CD4-positive, alpha-beta T cell (primary cell): Measurements from ENCODE around the gene SELP. TPM values are rescaled to one million over a fixed set of nuclear protein-coding genes. Genes with fewer than 3 reads are reported as not detected.

ENCODE experiments used
- ATAC-seq: fragments of 200-7000 bp; cut with Tn5 transposase; one replicate; pipeline ENCODE4 v1.10.0; 2022; ENCODE audit warnings: mild to moderate bottlenecking; ENCODE audit not compliant: poor library complexity
- CTCF ChIA-PET: fragments of 350-600 bp; sonication (Branson Sonifier 250); formaldehyde crosslinking; loops from one replicate; lab custom pipeline; 2021; ENCODE audit warnings: antibody characterized with exemption, inconsistent platforms; lab: Charles Lee
- POLR2A ChIA-PET: fragments of 350-600 bp; sonication (Branson Sonifier 250); formaldehyde crosslinking; loops from one replicate; lab custom pipeline; 2021; ENCODE audit warnings: antibody characterized with exemption, inconsistent platforms; lab: Charles Lee
- DNase-seq, 14 experiments: peaks; one replicate each; pipeline ENCODE4 v3.0.0-alpha.2; 2013 to 2020; ENCODE audit warnings: mixed read lengths in 2 of 14
- H3K27ac ChIP-seq, 2 donors: one replicate each; pipeline versions ENCODE4 v1.5.1 to v1.7.0; 2013; ENCODE audit warnings: low read length in 2 of 2, low read depth in 1 of 2, mild to moderate bottlenecking in 1 of 2
- H3K27me3 ChIP-seq, 2 experiments: 1 replicate in 1 of 2; 2 replicates in 1 of 2; pipeline versions ENCODE4 v1.6.1 to v1.7.0; 2013; ENCODE audit warnings: low read length in 2 of 2, control low read depth in 1 of 2, mild to moderate bottlenecking in 1 of 2, moderate library complexity in 1 of 2; ENCODE audit not compliant: insufficient read depth in 2 of 2, control insufficient read depth in 1 of 2
- H3K36me3 ChIP-seq: one replicate; pipeline ENCODE4 v1.6.1; 2013; ENCODE audit warnings: low read length, control low read depth; ENCODE audit not compliant: insufficient read depth
- H3K4me1 ChIP-seq: one replicate; pipeline ENCODE4 v1.6.1; 2013; ENCODE audit warnings: low read length, control low read depth; ENCODE audit not compliant: insufficient read depth
- H3K4me3 ChIP-seq: one replicate; pipeline ENCODE4 v1.5.1; 2013; ENCODE audit warnings: mild to moderate bottlenecking, low read length, moderate library complexity
- H3K9me3 ChIP-seq, 2 experiments: 1 replicate in 1 of 2; 2 replicates in 1 of 2; pipeline versions ENCODE4 v1.6.1 to v1.7.0; 2013; ENCODE audit warnings: low read length in 2 of 2, mild to moderate bottlenecking in 2 of 2, control low read depth in 1 of 2, moderate library complexity in 1 of 2; ENCODE audit not compliant: control insufficient read depth in 1 of 2, insufficient read depth in 1 of 2
- H3K27ac Mint-ChIP-seq: one replicate; pipeline ENCODE4 v1.8.0; 2020; ENCODE audit warnings: mixed read lengths
- H3K27me3 Mint-ChIP-seq: one replicate; pipeline ENCODE4 v1.8.0; 2021; ENCODE audit warnings: mixed read lengths
- H3K36me3 Mint-ChIP-seq: one replicate; pipeline ENCODE4 v1.8.0; 2021; ENCODE audit warnings: low read depth, mixed read lengths
- H3K4me1 Mint-ChIP-seq: one replicate; pipeline ENCODE4 v1.8.0; 2021; ENCODE audit warnings: low read depth, mixed read lengths
- H3K4me3 Mint-ChIP-seq: one replicate; pipeline ENCODE4 v1.8.0; 2020; ENCODE audit warnings: mild to moderate bottlenecking, mixed read lengths
- H3K9me3 Mint-ChIP-seq: one replicate; pipeline ENCODE4 v1.8.0; 2020; ENCODE audit warnings: mixed read lengths
- CTCF ChIP-seq: fragments of 200-600 bp; IDR thresholded peaks from one replicate; pipeline ENCODE4 v1.8.0; 2022; ENCODE audit warnings: antibody characterized with exemption, mild to moderate bottlenecking
- intact Hi-C, 2 experiments: fragments of 100-400 bp; cut with DNase I in 1 of 2; cut with micrococcal nuclease in 1 of 2; formaldehyde crosslinking; loops; one replicate each; pipeline versions ENCODE4 v1.15.1 to v1.9.0; 2023 to 2025; cut with DNase I, micrococcal nuclease
- total RNA-seq, 174 experiments: library from RNA in 2 of 174; stranded (reverse) in 2 of 174; gene quantifications; one replicate each; pipeline ENCODE4 v1.2.3 and lab custom pipeline; 2021 to 2026

The SELP gene
- total RNA-seq, 2 experiments from 2014 or later = 1.3 to 1.4 TPM

GRCh38 chr1:169590932-169591331 lies 39.0 kb downstream of the SELP start:
- ChIA-PET CTCF (interaction anchor here (1.2 kb wide), 1 partner anchor 11 kb away, joined by 4 read pairs; no protein-coding TSS in a partner anchor), POLR2A (no interaction called here)
- Mint-ChIP-seq H3K4me1 (peaks cover 33% of the 10 kb centered on the region), H3K27ac (no peak overlapping the region), H3K4me3 (no peak overlapping the region), H3K36me3 (no peaks in the 10 kb centered on the region), H3K9me3 (no peaks in the 10 kb centered on the region), H3K27me3 (no peaks in the 10 kb centered on the region)
- intact Hi-C loops = no loop called here
- Histone ChIP-seq H3K4me3 (no peak overlapping the region), H3K36me3 (no peaks in the 10 kb centered on the region), H3K27ac (no peak overlapping the region), H3K9me3 (no peaks in the 10 kb centered on the region), H3K27me3 (no peaks in the 10 kb centered on the region), H3K4me1 (peaks cover 19% of the 10 kb centered on the region)
- TF ChIP-seq CTCF = no peak
- DNase-seq = no peak
- no peak for ATAC-seq

GRCh38 chr1:169588785-169589485 lies 41.0 kb downstream of the SELP start:
- H3K36me3 ChIP-seq = no peaks in the 10 kb centered on the region

DNA sequence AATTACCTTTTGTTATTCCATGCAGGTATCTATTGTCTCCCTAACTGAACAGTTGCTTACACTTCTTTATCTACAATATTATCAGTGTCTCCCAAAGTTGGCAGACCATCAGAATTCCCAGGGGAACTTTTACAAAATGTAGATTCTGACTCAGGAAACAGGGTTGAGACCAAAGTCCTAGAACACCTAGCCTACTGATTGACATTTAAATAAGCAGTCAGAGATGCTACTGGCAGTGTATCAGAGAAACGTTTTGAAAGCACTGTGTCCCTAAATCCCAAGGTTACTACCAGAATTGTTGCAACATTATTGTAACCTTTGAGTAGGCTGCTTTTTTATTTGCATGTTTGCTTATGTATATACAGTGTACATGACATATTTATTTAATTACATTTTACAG lies 41.8 kb downstream of the SELP start:
- Histone ChIP-seq H3K9me3 (no peaks in the 10 kb centered on the region), H3K27ac (no peak overlapping the region), H3K4me1 (peaks cover 19% of the 10 kb centered on the region), H3K36me3 (no peaks in the 10 kb centered on the region), H3K4me3 (no peak overlapping the region), H3K27me3 (no peaks in the 10 kb centered on the region)
- CTCF ChIA-PET = no interaction called here
- no peak for TF ChIP-seq CTCF
- H3K4me1 Mint-ChIP-seq = peaks cover 53% of the 10 kb centered on the region
- H3K4me3 Mint-ChIP-seq = no peak overlapping the region
- intact Hi-C loops = loop anchor here (5.0 to 10.0 kb wide), 4 partner anchors 36 to 307 kb away; partner anchors contain the start of gene SCYL3 (in 1 of the 2)
- POLR2A ChIA-PET = no interaction called here
- H3K9me3 Mint-ChIP-seq = no peaks in the 10 kb centered on the region
- ATAC-seq (no peak), DNase-seq (no peak)
- no peak overlapping the region for H3K27ac Mint-ChIP-seq
- no peaks in the 10 kb centered on the region for H3K36me3 Mint-ChIP-seq
- no peaks in the 10 kb centered on the region for H3K27me3 Mint-ChIP-seq

More at GRCh38 chr1:169588785-169589485, 41.0 kb downstream of the SELP start:
- Mint-ChIP-seq H3K4me3 (peak overlapping the region; percentile 38), H3K27me3 (no peaks in the 10 kb centered on the region), H3K36me3 (no peaks in the 10 kb centered on the region), H3K27ac (peak overlapping the region; percentile 48), H3K9me3 (no peaks in the 10 kb centered on the region), H3K4me1 (peaks cover 48% of the 10 kb centered on the region)
- ChIA-PET POLR2A (no interaction called here), CTCF (no interaction called here)
- no peak overlapping the region for H3K4me3 ChIP-seq
- TF ChIP-seq CTCF = no peak
- intact Hi-C loops = loop anchor here (5.0 to 10.0 kb wide), 4 partner anchors 37 to 306 kb away; partner anchors contain the start of gene SCYL3 (in 1 of the 2)
- H3K27me3 ChIP-seq = no peaks in the 10 kb centered on the region
- H3K27ac ChIP-seq = no peak overlapping the region
- H3K4me1 ChIP-seq = peaks cover 19% of the 10 kb centered on the region
- DNase-seq (peak in 1 of 14 experiments; percentile 26), ATAC-seq (no peak)
- no peaks in the 10 kb centered on the region for H3K9me3 ChIP-seq
